ENCODE results near the gene GATA3.

Gene GATA3

DNA sequence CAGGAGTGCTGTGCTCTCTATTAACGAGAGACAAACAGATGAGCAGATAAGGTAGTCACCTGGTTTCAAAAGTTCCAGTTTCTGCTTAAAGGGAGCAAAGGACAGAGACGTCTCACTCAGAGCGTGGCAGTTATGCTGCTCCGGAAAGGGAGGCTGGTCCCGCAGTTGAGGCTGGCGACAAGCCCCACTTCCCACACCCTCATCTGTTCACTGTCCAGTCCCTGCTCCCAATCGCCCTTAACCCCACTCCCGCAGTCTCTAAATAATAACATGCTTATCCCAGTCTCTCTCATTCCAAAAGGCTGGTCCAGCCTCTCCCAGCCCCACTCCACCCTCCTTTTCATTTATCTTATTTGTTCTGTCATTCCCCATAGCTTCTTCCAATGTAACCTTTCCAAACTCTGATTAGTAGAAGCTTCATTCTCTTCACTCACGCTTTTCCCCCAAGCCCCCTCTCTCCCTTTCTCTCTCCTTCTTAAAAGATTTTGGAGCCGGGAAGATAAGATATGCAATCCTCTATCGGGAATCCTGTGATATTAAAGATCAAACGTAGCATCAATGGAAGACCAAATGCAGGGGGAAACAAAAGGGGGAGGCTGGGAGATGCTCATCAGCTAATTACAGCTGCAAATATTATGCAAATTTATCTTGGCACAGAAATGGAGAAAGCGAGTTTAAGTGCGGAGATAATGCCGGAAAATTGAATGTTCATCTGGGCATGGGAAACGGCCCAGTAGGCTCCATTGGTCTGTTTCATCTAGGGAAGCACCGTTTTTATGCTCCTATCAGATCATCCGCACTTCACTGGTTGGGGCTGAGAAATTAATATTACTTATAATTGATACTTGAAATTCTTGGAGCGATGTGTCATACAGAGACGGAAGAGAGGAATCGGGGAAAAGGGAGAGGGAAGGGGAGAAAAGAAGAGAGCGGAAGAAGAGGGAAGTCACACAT, 16.3 kb upstream of the GATA3 start:
- DNase-seq (ENCODE audit: extremely low read depth in 1 of 2, low read depth in 1 of 2), result no peak

DNA sequence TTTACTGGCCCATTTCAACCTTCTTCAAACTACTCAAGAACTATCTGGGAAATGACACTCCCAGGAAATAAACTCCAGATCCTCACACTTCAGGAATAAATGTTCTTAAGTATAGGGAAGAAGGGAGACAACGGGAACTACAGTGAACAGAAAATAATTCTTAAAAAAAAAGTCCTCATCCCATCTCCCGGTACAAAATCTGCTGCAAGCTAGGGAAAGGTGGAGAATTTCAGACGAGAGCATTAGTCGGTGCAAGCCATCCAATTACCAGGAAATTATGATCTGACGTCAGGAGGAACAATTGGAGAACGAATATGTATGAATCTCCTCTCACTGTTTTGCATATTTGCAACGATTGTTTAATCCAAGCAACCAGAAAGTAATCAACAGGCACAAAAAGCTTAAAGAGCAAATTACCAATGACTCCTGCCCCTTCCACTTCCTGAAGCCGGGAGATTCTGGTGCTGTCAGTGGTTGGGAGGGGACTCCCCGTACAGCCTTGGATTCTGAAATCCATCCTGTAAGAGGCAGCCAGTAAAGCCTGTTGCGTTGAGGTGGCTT, 15.1 kb upstream of the GATA3 start:
- DNase-seq (ENCODE audit: extremely low read depth in 1 of 2, low read depth in 1 of 2), result no peak

DNA sequence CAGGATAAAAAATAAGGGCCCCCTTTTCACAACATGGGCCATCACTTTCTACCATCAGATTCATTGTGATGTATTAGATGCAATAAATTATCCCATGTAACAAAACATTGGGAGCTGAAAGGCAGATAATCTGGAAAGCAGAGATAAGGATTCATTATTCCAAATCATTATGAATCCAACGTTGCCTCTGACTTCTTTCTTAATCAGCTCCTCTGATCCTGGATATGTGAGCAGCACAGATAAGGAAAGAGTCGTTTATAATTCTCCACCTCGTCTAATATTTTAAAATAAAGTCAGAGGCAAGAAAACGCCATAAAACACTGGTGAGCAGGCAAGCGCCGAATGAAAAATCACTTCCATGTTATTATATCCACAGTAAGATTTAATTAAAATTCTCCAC, 13.8 kb upstream of the GATA3 start:
- no peak for DNase-seq (ENCODE audit: extremely low read depth in 1 of 2, low read depth in 1 of 2)

DNA sequence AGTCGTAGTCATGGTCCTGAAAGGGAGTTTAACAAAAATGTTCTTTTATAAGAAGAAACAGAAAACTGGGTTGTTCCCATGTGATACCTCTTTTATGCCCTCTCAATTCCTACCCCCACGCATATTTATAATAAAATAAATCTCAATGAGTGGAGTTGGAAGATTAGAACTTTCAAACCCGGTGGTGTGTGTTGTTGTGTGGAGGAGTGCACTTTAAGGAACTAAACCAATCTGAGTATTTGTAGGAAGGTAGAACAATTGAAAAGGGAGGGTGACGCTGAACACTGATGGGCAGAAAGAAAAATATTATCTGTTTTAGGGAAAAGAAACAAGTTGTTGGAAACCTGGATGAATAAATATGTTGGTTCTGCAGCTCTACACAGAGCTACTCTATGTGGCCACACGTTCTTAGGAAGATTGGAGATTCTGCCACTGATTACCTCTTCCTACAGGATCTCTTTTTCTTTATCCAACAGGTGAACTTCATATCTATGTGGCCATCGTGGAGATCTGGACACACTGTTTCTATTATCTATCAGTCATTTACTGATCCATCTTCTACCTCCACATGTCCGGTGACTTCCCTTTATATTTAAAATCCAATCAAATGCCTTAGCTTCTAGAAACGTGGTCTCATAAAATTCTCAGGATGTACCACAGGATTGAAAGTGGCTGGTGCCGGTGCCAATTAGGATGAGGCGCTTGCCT, 13.1 kb upstream of the GATA3 start:
- DNase-seq (ENCODE audit: extremely low read depth in 1 of 2, low read depth in 1 of 2), result no peak

DNA sequence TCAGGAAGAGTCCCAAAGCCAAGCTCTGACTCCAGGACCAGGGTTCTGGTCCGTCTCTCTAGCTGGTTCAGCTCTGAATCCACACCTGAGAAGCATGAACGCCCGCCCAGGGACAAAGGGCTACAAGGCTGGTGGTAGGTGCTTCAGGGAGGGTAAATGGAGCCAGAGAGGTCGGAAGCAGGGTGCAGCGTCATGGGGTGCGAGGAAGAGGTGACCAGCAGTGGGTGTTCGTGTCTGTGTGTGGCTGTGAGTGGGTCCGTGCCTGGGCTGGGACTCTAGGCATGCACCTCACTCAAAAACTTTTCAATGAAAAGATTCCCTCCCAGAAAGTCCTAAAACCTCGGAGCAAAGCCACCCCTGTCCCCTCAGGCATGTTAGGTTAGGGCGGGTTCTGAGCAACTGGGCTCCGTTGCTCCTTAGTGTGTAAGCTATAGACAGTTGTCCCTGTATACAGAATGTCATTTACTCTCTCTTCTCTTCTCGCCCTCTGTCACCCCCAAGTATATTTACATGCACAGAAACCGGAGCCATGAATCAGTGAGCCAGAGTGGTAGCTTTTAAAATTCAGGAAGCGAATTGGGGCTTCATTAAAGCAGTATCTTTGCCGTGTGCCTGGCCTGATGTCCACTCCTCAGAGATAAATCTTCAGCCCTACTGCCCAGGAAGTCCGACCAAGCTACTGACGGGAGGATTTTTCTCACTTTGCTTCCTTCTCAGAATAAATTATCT, 12.3 kb upstream of the GATA3 start:
- no peak for DNase-seq (ENCODE audit: extremely low read depth in 1 of 2, low read depth in 1 of 2)

DNA sequence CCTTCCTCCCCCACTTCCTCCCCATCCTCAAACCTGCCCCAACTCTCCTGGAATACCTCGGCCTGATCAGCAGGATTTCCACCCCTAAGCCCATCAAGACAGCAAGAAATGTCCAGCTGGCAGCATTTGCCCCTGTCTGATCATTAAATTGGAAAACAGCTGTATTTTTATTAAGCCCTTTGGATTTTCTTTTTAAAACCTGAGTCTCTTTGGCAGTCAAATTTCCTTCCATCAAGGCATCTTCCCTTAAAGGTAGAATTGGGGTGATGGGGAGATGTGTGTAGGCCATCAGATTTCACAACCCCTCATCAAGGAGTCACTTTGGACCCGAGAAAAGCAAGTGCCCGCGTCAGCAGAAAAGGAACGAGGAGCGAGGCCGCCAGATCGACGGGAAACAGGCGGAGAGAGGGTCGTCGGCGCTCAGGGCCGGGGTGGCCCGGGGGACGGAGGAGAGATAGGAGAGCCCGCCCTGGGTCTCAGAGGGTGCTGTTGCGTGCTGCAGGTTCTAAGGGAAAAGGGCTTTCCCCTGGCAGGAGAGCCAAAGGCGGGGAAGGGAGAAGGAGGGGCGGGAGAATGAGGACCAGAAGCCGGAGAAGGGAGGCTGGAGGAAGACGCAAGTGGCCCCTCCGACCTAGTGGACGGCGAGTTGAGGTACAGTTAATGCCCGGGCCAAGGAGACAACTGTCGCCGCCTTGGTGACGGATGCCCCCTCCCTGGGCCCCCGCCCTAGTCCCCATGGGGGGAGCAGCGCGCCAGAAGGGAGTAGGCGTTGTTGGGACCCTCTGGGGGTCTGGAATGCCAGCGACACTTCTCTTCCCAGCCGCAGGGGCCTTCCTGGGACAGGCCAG, 11.5 kb upstream of the GATA3 start:
- DNase-seq (ENCODE audit: extremely low read depth in 1 of 2, low read depth in 1 of 2), result no peak

DNA sequence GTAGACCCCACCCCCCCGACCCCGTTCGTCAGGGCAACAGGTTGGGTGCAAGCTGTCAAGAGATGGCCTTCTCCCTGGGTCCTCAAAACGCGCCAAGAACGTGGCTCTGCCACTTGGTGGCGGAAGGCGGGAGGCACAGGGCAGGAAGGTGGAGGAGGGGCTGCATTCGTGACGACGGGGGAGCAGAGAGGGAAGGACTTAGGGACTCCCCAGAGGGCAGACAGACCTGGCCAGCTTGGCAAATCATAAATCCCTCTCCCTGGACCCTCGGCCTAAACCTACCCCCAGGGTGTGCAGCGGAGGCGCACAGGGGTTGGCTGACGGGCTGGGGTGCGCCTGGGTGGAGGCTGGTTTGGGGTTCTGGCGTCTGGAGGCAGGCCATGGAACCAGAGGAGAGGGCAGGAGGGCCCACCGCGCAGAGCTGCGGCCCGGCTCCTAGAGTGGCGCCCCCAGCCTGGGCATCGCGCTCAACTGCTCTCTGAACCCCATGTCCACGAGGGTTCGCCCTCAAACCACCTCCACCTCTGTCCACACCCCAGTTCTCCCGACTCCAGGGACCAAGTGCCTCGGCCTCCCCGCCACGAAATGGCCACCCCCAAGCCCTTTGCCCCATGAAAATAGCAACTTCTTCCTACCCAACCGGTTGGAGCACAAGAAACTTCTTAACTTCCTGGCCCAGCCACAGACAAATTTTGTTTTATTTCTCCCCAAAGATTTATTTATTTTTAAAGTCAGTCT, 10.8 kb upstream of the GATA3 start:
- DNase-seq (ENCODE audit: extremely low read depth in 1 of 2, low read depth in 1 of 2), result no peak

DNA sequence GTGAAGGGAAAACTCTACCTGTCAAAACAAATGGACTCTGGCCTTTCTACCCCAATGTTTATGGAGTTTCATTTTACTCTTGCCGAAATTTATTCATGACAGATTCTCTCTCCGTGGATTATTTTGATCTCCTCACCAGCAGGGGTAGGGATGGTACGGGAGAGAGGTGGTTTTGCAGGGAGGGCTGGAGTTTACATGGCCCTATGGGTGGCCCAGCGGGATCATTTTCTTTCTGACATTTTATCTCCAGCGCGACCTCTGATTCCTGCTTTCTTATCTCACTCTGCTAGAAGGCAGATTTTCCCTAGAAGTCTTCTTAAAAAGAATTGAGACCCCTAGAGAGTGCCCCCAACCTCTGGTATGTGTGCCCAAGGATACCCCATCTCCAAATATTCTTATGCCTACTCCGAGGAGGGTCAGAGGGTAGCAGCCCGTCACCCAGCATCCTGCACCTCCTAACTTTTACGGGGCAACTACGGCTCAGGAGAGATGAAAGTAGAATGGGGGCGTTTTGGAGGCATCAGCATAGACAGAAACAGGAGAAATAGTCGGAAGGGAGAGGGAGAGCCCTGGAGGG, 10.1 kb upstream of the GATA3 start:
- DNase-seq (ENCODE audit: extremely low read depth in 1 of 2, low read depth in 1 of 2), result no peak

DNA sequence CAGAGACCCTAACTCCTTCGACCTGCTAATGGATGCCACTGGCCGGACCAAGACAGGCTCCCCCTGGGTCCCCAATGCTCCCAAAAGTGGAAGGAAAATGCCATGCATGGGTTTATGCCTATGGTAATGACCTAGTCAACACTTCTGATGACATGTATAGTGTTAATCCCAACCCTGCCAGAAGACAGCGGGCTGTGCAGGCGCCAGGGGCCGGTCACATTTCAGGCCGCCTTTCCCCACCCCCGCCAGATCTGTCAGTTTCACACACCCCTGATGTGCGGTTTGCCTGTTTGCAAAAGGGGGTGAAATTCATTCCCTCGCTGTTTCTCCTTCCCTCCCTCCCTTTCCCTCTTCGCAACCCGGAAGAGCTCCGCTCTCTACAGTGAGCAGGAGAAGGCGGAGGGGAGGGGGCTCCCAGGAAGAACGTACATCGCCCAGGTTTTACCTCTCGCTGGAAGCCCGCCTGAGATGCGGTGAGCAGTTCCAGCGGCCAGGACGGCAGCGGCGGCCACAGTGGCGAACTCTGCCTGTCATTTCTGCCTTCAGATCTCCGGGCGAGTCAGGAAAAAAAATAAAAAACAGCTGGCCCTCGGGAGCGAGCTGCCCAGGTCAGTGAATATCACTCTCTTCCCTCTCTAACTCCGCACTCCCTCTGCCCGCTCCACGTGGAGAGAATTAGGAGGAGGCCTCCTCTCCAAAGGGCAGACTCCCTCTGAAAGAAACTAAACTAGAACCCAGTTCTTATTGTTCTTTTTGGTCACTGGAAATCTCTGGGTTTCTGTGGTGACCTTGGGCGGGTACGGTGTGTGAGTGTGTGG, 9.4 kb upstream of the GATA3 start:
- no peak for DNase-seq (ENCODE audit: extremely low read depth in 1 of 2, low read depth in 1 of 2)

DNA sequence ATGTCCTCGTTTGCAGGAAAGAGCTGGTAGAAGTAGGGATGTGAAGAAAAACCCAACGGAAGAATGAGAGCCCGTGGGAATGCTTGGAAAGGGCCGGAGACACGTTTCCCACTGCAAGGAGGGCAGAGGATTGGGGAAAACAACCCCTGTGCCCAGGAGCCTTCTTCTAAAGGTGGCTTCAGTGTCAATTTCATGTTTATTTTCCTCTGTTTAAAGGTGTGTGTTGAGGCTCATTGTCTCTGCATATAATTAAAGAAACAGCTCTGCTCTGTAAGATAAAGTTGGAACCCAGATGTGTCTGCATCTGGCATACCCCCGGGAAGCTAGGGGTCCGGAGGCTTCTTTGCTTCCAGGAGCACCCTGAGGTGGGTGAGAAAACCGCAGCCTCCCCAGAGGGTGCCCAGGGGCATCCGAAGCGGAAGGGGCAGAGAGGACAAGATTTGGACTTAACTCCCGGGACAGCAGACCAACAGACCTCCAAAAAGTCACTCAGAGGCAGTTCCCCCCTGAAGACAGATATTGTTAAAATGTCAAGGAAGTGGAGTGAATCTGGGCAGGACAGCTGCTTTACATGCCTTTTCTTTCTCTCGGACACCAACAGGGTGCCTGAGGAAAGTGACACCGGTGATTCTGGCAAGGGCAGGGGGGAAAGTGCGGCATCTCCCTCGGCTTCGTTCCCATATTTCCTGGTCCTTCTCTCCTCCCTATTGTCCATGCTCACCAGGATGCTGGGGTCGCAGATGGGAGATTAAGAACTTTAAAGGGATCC, 8.6 kb upstream of the GATA3 start:
- no peak for DNase-seq (ENCODE audit: extremely low read depth in 1 of 2, low read depth in 1 of 2)

DNA sequence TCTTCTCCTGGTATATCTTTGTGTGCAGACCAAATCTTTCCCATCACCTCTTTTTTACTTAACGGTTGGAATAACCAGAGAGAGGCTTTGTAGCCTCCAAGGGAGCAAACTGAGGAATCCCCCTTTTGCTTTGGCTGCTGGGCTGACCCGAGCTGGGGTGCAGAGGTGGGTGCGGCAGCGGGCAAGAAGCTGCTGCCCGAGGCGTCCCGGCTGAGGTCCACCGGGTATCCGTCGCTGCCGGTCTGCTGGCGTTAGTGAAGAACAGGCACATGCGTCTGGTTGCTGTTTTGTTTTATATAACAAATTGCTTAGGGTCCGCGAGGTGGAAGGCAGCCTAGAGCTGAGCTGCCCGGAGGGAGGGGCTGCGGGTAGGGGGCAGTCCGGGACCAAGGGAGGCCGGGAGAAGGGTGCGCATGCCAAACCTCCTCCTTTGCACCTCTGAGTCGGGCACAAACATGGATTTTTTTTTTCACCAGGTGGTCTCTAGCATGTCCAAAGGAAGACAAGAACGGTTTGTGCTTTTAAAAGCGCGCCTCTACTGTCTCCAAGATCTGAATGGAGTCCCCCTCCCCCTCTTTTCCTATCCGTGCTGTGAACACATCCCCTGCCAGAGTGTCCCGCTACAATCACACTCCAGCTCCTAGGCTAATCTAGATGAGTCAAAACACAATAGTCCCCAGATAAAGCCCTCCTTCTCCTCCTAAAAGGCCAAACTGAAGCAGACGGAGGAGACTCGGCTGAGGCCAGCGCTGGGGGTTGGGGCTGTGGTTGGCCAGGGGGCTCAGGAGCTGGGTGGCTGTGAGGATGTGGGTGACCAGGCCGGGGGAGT, 6.8 kb upstream of the GATA3 start:
- DNase-seq (ENCODE audit: extremely low read depth in 1 of 2, low read depth in 1 of 2), result no peak

DNA sequence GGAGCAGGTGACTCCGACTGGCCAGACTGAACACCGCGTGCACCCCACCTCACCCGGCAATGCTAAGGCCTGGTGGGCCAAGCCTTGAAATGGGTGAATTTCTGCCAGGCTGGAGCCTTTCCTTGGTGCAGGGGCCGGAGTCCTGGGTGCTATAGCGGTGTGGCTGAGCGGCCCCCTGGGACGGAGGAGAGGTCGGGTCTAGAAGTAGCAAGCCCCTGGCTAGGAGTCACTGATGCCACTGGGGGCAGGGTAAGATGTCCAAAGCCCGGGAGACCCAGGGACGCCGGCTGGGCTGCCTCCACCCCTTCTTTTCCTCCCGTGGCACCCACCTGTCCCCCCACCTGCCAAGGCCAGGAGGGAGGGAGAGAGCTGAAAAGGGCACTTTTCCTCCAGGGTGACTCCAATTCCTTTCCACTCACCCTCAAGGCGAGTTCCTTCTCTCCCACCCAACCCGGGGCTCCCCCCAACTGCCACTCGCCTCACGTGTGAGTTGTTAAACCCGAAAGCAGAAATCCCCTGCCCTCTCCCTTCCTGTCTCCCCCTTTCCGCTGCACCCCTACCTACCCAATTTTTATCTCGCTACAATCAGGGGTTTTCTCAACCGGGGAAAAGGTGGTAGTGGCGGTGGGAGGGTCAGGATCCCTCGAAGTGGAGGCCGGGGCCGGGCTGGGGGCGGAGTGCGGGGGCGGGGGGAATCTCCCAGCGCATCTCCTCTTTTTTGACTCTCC, 6.0 kb upstream of the GATA3 start:
- DNase-seq (ENCODE audit: extremely low read depth in 1 of 2, low read depth in 1 of 2), result peak in 1 of 2 donors; percentile 52

DNA sequence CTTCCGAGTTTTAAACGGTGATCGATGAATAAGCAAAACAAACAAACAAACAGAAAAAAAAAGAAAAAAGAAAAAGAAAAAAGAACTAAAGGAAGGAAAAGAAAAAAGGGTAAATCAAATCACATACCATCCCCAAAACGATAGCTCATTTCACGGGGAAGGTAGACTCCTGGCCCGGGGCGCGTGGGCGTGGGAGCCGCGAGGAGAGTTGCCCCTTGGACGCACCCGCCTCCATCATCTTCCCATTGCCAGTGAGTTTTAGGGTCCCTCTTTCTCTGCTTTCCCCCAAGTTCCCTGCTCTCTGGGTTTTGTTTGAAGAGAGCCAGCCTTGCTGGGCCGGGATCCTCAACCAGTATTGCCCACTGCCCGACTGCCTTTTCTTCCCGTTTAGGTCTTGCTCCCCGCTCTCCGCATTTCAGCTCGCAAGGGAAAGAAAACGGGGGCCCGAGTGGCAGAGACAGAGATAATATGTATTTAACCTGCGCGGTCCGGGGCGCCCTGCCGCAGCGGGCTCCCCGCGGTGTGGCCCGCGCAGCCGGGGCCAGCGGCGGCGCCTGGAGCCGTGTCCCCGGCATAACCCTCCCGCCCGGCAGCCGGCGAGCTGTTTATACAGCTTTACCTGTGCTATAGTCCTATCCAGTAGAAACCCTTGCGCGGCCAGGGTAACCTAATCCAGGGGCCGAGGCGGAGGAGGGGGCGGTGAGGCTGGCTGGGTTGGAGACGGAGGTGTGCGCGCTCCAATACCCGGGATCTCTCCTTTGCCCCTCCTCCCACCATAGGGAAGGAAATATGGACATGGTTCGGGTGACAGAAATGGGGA, 5.2 kb upstream of the GATA3 start:
- no peak for DNase-seq (ENCODE audit: extremely low read depth in 1 of 2, low read depth in 1 of 2)

DNA sequence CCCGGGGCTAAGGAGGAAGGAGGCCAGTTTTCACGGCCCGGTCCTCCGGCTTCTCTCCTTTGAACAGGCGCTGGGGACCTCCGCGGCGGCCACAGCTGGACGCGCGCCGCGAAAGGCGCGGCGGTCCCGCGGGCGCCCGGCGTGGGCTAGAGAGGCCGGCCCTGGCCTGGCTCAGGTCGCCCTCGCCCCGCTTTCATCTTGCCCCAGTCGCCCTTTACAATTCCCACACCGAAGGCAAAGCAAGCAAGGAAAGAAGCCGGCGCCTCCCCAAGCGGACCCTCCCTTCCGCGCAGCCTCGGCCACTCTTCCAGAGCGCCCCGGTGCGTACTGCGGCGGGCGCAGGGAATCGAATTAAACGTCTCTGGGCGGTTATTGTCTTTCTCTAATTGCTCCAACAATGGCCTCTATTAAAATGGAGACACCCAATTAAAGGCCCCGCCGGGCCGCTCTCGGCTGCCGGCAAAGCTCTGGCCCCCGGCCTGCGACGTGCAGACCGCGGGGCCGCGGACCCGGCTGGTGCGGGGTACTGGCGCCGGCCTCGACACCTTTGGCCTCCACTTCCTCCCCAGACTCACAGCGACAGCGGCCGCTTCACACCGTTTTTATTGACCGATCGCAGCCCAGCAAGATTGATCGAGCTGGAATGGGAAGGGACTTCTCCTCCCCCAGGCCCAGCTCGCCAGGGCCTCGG, 4.5 kb upstream of the GATA3 start:
- no peak for DNase-seq (ENCODE audit: extremely low read depth in 1 of 2, low read depth in 1 of 2)
